Uterus (tissue), 2 donors: ENCODE measurements around the gene APOBEC3F.

ENCODE experiments used
- CTCF ChIP-seq, 4 experiments: fragments of 200-600 bp in 2 of 4; fragments of 450-650 bp in 2 of 4; sonication (generic) in 2 of 4; IDR thresholded peaks; one replicate each; pipeline ENCODE4 v1.5.1; 2016 to 2019; ENCODE audit warnings: antibody characterized with exemption in 4 of 4, mild to moderate bottlenecking in 2 of 4, moderate library complexity in 1 of 4
- POLR2A ChIP-seq, 2 donors: fragments of 450-650 bp; IDR thresholded peaks; one replicate each; pipeline ENCODE4 v1.6.1; 2016; ENCODE audit warnings: antibody characterized with exemption in 2 of 2, mild to moderate bottlenecking in 1 of 2, moderate library complexity in 1 of 2

- TF ChIP-seq CTCF (IDR thresholded peaks at IDR 0.05) (no peak), POLR2A (IDR thresholded peaks at IDR 0.05) (no peak)
Measured at GRCh38 chr22:39097098-39098020, 56.7 kb downstream of the APOBEC3F start, which contains the start of gene APOBEC3H.
